Measurements from ENCODE around the gene SCP2D1. TPM values are rescaled to one million over a fixed set of nuclear protein-coding genes. Genes with fewer than 3 reads are reported as not detected.

The SCP2D1 gene
- polyA plus RNA-seq, 1 donor, result not detected

DNA sequence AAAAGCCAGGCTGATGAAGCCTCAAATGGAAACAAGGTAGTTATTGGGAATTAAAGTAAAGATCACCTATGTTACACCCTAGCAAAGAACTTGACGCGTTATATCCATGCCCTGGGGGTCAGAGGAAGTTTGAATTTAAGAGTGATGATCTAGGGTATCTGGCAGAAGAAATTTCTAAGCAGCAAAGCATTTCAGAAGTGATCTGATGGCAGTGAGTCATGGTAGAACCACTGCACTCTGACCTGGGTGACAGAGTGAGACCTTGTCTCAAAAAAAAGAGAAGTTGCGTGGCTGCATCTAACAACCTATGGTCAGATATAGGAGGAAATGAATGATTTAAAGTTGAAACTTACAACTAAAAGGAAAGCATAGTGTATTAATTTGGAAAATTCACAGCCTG, 45.2 kb downstream of the SCP2D1 start:
- H3K9me3 ChIP-seq (ENCODE audit: control insufficient read depth, low read depth, low read length), result no peaks in the 10 kb centered on the region
- no CpG with 5 or more reads among the region's 3 CpGs for WGBS (ENCODE audit: insufficient coverage, low lambda C conversion rate)

More for the DNA sequence above, 45.2 kb downstream of the SCP2D1 start:
- no peak overlapping the region for H3K27ac ChIP-seq (ENCODE audit: low read length)
- H3K27me3 ChIP-seq (ENCODE audit: control insufficient read depth, insufficient read depth, low read length), result no peaks in the 10 kb centered on the region
- no peak overlapping the region for H3K4me3 ChIP-seq (ENCODE audit: low read length)
- no peaks in the 10 kb centered on the region for H3K36me3 ChIP-seq (ENCODE audit: control insufficient read depth, insufficient read depth, low read length)
- H3K4me1 ChIP-seq (ENCODE audit: control insufficient read depth, insufficient read depth, low read length), result no peaks in the 10 kb centered on the region
- DNase-seq, result no peak

Other genes starting within 250 kb of the SCP2D1 start
- 105 TPM for gene SMIM26, start 246.4 kb upstream of the SCP2D1 start, polyA plus RNA-seq
- 17.4 TPM for gene DTD1, start 225.7 kb upstream of the SCP2D1 start, polyA plus RNA-seq

All from large intestine (tissue), 3 donors.